Measurements from ENCODE around the gene KIDINS220.
A peak's percentile ranks its signal among the peaks of the same experiment; 100 is the strongest.

The KIDINS220 gene

DNA sequence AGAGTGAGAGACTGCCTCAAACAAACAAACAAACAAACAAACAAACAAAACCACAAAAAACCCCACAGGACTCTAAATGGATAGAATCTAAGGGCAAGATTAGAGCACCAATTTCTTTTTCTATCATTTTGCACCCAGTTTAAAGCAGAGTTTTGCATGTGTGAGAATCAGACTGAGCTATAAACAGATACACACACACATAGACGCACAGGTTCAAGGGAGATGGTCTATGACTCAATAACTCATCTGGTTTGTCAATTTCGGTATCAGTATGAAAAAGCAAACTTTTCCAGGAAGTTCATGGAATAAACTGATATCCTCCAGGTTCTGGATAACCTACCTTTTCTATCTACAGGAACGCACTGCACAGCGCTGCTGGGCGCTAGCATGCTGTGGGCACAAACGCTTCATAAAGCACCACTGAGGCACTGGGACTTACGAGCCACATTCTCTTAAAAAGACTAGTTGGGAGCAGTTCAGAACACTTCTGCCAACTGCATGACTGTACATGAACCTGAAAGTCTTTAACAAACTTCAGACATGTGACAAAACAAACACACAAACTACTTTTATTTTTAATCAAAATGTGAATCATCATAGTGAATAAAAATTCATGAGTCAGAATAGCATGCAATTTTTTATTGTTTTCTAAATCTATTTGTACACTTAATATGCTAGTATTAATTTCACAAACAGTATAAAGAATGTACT is 109.0 kb downstream of the KIDINS220 start:
- in situ Hi-C loops (cut with HindIII; ENCODE audit: low pct_ligation_motif_present, low pct_unique_long_range_greater_than_20kb, low sequenced_read_pairs), result no loop called here
- no peak for DNase-seq

DNA sequence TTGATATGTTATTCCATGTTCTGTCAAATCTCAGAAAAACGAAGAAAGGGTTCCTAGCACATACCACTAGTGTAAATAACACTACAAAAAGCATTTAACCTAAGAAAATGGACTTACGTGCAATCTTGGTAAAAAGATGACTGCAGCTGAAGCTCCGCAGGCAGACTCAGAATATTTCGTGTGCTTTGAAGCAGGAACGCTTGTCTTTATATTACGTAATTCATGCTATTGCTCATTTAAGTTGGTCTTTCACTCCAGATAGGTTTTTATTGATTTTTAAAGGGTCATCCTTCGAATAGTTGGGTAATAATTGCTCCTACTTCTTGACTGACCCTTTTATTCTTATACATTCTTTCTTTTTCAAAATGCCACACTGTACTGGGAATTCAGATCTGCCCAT is 111.6 kb downstream of the KIDINS220 start:
- in situ Hi-C loops (cut with HindIII; ENCODE audit: low pct_ligation_motif_present, low pct_unique_long_range_greater_than_20kb, low sequenced_read_pairs), result no loop called here
- DNase-seq, result no peak

DNA sequence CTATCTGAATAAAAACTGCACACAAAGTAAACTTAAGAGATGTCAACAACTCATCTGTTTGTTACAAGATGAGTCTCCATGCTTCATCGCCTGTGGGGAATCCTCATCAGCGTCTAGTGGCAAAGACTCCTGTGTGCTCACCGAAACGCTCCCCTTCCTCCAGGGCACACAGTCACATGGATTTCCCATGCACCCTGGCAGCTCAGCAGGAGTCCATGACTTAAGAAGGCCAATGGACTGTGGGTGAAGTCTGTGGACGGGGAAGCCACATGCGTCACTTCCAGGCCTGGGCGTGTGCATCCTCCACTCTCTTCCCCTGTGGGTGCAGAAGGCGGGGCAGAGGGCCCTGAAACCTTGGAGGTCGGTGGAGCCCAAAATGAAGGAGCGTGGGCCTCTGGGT is 114.4 kb downstream of the KIDINS220 start:
- in situ Hi-C loops (cut with HindIII; ENCODE audit: low pct_ligation_motif_present, low pct_unique_long_range_greater_than_20kb, low sequenced_read_pairs), result no loop called here
- no peak for DNase-seq

DNA sequence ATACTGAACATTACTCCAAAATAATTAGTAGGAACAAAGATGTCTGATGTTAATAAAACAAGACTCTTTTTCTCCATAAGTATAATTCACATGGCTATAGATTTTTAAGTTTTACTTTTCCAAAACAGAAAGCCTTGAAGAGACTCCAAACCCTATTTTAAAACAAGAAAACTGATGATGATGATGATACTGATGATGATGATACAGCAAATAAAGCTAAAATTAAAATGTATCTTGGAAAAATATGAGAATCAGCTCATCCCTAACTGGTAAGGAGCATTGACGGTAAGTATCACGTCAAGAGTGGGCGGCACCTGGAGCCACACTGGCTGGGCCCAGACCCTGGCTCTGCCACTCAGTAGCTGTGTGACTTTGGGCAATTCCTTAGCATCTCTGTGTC is 116.0 kb downstream of the KIDINS220 start:
- in situ Hi-C loops (cut with HindIII; ENCODE audit: low pct_ligation_motif_present, low pct_unique_long_range_greater_than_20kb, low sequenced_read_pairs), result no loop called here
- DNase-seq, result no peak

DNA sequence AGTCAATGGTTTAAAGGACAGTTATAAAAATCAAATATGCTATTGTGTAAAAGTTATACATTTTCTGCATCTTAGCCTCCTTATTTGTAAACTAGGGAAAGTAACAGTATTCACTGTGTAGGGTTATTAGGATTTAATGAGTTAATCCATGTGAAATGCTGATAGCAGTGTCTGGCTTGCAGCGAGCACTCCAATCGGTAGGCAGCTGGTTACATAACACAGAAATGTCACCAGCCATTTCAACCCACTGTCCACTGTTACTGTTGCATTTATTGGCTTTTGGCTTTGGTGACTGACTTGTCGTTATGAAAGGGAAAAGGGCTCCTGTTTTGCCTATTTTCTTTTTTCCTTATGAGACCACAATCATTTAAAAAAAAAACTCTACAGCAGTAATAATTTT is 116.7 kb downstream of the KIDINS220 start:
- in situ Hi-C loops (cut with HindIII; ENCODE audit: low pct_ligation_motif_present, low pct_unique_long_range_greater_than_20kb, low sequenced_read_pairs), result no loop called here
- DNase-seq, result no peak

DNA sequence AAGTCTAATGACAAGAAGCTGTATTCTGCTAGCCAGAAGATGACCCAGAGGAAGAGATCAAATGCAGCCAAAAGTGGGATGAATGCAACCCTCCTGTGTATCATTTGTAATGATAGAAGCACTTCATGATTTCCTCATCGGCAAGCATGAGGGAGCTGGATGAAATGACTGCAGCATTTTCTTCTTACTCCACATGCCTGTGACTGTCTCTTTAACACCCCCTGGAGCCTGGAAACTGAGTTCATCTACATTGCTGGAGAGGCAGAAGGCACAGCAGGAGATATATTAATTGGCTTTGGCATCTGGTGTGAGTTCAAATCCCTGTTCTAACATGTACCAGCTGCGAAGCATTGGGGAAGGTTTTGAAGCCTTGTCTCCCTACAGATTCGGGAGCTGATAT is 117.9 kb downstream of the KIDINS220 start:
- DNase-seq, result no peak
- in situ Hi-C loops (cut with HindIII; ENCODE audit: low pct_ligation_motif_present, low pct_unique_long_range_greater_than_20kb, low sequenced_read_pairs), result no loop called here

DNA sequence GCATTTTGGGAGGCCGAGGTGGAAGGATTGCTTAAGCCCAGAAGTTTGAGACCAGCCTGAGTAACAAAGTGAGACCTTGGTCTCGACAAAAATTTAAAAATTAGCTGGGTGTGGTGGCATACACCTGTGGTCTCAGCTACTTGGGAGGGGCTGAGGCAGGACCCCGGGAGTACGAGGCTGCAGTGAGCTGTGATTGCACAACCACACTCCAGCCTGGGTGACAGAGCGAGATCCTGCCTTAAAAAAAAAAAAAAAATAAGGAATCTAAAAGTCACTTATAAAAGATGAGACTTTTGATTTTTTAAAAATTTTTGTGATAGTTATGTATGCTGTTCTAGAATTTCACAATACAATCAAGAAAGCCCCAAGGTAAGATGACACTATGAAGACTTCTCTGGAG is 122.4 kb downstream of the KIDINS220 start:
- DNase-seq, result no peak
- in situ Hi-C loops (cut with HindIII; ENCODE audit: low pct_ligation_motif_present, low pct_unique_long_range_greater_than_20kb, low sequenced_read_pairs), result no loop called here

DNA sequence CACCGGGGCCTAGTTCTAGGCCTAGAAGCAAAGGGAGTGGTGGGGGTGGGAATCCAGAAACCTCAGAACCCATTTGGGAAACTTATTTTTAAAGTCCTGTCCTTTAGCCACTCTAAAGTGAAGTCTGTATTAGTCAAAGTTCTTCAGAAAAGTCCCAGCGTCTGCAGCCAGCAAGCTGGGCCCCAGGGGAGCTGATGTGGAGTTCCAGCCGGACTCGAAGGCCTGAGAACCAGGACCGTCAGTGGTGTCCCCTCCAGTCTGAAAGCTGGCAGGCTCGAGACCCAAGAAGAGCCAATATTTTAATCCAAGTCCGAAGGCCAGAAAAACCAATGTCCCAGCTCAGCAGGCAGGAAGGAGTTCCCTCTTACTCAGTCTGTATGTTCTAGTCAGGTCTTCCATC is 123.1 kb downstream of the KIDINS220 start:
- DNase-seq, result no peak
- in situ Hi-C loops (cut with HindIII; ENCODE audit: low pct_ligation_motif_present, low pct_unique_long_range_greater_than_20kb, low sequenced_read_pairs), result no loop called here

DNA sequence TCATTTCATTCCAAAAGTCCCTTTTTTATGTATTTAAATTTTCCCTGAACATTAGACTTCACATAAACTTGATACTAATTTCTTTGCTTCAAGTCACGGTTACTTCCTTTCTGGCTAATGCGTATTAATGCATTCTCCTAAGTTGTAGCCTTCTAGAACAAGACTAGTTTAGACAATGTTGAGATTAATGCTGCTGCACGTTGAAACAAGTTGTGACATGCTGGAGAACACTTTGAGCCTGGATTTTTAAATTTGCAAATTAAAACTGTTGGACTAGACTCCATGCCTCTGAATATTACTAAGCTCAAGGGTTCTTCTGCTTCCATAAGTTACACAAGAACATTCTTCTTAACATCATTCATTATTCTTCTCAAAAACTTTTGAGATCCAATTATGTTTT is 126.5 kb downstream of the KIDINS220 start:
- in situ Hi-C loops (cut with HindIII; ENCODE audit: low pct_ligation_motif_present, low pct_unique_long_range_greater_than_20kb, low sequenced_read_pairs), result no loop called here
- DNase-seq, result no peak

DNA sequence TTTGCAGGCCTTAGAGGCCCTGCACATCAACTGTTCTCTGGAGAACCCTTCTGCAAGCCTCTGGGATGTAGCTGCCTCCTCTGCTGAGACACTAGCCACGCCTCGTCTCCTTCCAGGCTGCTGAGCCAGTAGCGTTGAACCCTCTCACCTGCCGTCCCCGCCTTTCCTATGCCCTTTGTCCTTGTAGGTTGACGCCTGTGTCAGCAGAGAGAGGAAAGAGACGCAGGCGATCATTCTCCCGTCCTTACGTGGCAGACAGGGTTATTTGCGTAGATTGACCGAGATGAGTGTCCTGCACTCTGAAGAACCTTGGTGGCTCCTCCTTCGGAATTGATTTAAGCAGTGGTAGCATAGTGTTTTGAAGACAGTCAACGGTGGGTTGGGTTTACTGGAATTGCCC is 127.8 kb downstream of the KIDINS220 start:
- in situ Hi-C loops (cut with HindIII; ENCODE audit: low pct_ligation_motif_present, low pct_unique_long_range_greater_than_20kb, low sequenced_read_pairs), result no loop called here
- DNase-seq, result no peak

DNA sequence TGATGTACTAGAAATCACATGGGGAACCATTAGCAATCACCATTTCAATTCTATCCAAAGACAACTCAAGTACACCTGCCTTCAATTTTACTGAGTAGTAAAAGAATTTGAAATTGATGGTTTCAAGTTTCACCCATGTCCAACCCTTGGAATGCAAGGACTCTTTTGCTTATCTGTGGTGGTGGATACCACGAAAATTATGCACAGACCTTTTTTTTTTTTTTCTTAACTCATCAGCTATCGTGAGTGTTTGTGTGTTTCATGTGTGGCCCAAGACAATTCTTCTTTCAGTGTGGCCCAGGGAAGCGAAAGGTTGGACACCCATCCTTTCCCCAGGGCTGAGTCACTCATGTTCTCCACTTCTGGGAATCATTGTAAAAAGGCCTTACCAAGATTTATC is 132.5 kb downstream of the KIDINS220 start:
- in situ Hi-C loops (cut with HindIII; ENCODE audit: low pct_ligation_motif_present, low pct_unique_long_range_greater_than_20kb, low sequenced_read_pairs), result no loop called here
- DNase-seq, result no peak

DNA sequence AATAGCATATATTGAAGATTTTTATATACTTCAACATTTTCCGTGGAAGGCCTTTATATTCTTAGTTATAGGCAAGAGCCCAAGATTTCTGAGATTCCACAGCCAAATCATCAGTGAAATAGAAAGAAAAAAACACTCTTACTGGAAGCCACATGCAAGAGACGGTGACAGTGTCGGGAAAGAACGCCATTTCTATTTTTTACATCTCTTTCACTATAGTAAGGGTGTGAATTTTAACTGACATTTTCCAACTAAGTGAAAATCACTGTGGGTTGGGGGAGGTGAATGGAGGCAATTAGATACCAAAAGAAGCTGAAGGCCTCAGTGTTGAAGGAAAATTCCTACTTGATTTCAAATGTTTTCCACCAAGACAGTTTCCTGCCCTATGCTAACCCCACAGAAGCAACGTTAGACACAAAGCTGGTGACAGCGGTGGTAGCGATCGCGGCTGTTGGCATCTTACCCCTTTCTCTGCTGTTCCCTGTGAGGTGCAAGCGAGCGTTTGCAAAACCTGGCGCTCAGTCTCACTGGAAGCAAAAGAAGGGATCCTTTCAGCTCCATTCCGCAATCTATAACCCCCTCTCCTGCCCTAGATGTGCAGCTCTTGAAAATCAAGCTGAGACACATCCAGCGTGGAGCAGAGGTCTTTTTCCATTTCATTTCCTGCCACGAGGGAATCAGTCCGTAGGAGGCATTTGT is 135.6 kb downstream of the KIDINS220 start:
- in situ Hi-C loops (cut with HindIII; ENCODE audit: low pct_ligation_motif_present, low pct_unique_long_range_greater_than_20kb, low sequenced_read_pairs), result no loop called here
- no peak for DNase-seq

DNA sequence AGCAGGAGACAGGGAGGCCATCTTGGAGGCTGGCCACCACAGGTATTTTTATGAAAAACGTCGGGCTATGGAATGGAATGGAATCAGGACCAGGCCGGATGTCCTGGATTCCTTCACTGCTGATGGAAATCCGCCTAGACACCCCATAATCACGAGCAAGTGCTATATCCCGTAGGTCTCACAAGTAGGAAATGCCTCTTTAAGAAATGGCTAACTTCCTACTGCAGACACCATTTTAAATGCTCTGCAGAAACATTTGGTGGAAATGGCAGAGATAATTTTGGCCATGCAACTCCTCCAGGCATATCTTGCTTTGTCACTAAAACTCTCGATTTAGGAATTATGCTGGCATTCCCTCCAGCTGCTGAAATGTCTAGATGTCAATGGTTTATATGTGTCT is 137.6 kb downstream of the KIDINS220 start:
- in situ Hi-C loops (cut with HindIII; ENCODE audit: low pct_ligation_motif_present, low pct_unique_long_range_greater_than_20kb, low sequenced_read_pairs), result no loop called here

DNA sequence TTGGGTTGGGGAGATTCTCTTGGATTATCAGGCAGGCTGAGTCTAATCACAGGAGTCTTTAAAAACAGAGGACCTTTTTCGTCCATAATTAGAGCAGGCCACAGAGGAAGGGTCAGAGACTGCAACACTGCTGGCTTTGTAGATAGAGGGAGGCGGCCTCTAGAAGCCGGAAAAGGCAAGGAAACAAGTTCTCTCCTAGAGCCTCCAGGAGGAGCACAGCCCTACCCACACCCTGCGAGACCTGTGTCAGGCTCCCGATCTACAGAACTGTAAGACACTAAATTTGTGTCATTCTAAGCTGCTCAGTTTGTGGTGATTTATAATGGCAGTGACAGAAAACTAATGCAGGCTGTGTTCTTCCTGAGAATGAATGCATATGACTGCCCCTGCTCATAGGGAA is 140.2 kb downstream of the KIDINS220 start:
- in situ Hi-C loops (cut with HindIII; ENCODE audit: low pct_ligation_motif_present, low pct_unique_long_range_greater_than_20kb, low sequenced_read_pairs), result no loop called here

More for the DNA sequence above, 137.6 kb downstream of the KIDINS220 start:
- no peak for DNase-seq

DNA sequence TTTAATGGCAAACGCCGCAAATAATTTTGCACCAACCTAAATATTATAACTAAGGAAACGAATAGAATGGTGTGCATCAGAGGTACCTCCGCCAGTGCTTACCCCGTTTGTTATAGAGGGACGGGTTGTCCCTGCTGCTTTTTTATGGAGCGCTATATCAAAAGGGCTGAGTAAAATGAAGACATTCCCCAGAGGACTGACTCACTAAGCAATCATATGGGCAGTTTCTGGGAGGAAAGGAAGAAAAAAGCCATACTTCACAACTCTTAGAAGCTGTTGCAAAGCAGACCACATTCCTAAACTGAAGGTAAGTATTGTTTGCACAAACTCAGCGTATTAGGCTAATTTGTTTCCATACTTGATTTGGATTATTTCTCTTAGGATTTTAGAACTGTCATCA is 142.7 kb downstream of the KIDINS220 start:
- no peak for DNase-seq
- in situ Hi-C loops (cut with HindIII; ENCODE audit: low pct_ligation_motif_present, low pct_unique_long_range_greater_than_20kb, low sequenced_read_pairs), result no loop called here

More for the DNA sequence above, 140.2 kb downstream of the KIDINS220 start:
- DNase-seq, result no peak

DNA sequence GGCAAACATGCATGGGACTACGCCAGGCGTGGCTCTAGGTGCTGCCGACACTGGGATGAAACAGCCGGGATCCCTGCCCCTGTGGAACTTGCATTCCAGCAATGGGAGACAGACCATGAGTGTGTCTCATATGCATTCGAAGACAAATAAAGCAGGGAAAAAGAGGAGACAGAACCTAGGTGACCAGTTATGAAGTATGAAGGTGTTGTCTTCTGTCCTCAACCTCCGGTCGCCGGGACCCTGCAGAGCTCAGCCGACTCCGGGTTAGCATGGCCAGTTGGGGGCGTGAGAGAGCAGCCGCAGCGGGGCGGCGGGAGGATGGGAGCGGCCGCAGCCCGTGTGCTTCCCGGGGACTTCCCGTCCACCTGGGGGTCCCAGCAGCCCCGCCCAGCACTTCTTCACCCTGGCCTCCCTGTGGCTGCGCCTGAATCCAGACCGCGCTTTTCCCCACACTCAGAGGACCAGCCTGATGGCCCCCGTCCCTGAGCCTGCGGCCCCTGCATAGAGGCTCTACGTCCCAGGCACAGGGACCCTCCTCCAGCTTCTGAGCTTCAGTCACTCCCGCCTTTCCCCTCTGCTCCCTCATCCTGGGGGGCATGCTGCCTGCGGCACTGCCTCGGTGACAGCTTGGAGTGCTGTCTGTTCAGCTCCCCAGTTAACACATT is 144.1 kb downstream of the KIDINS220 start:
- in situ Hi-C loops (cut with HindIII; ENCODE audit: low pct_ligation_motif_present, low pct_unique_long_range_greater_than_20kb, low sequenced_read_pairs), result no loop called here
- DNase-seq, result peak; percentile 57

DNA sequence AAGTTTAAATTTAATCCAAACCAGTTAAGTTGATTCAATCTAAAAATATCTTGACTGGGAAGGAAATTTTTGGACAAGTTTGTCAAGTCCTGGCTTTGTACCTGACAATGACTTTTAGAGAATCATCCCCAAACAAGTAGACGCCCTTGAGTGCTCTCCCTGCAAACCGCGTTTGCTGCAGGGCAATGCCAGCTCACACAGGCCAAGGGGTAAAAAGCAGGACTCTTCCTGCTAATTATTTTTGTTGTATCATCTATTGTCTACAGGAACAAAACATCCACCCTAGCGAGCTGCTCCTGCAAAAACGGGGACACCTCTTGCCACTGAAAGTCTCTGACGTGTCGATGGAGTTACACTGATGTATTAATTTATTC is 144.6 kb downstream of the KIDINS220 start:
- DNase-seq, result no peak

DNA sequence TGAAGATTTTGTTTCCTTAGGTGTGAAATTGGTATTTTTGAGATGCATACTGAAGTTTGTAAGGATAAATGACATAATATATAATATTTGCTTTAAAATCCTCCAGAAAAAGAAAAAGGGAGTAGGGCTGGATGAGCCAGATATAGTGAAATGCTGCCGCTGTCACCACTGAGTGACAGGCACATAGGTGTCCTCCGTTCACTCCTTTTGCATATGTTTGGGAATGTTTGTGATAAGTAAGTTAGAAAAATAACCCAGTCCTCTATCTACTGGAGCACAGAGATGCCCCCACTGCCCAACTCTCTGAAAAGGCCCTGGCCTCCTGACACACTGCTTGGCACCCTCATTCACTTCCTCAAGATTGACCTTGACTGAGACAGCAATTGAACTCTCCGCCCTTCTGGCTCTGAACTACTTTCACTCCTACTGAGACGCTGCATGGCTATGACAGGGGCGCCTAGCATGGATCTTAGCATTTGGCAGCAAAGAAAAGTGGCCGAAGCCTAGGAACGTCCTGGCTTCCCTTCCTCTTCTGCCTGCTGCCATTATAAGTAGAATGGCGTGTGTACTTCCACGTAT is 145.5 kb downstream of the KIDINS220 start:
- in situ Hi-C loops (cut with HindIII; ENCODE audit: low pct_ligation_motif_present, low pct_unique_long_range_greater_than_20kb, low sequenced_read_pairs), result no loop called here
- DNase-seq, result no peak

More for the DNA sequence above, 144.6 kb downstream of the KIDINS220 start:
- in situ Hi-C loops (cut with HindIII; ENCODE audit: low pct_ligation_motif_present, low pct_unique_long_range_greater_than_20kb, low sequenced_read_pairs), result no loop called here

DNA sequence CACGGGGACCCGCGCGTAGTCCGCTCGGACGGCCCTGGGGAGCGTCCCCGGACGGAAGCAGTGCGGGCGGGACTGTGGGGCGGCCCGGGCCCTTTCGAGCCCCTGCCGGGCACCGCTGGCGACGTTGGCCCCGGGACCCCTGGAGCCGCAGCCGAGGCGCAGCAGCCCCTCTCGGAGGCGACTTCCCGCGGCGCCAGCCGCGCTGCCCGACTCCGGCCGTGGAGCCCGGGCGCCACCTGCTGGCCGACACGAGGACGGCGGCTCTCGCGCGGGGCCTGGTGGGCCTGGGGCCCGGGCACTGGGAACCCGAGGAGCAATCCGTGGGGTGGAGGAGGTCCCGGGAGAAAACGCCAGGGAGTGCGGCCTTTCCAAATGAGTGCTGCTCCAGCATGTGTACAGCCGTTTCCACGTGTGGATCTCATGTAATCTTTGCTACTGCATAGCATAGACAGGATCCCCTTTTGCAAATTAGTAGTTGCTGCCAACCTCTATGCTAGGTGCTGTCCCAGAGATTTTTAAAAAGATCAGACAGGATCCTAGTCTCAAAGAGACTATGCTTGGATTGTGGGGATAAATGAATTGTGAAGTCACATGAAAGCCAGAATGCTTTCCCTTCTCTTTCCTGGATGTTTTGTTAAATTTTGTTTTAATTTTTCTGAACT is 151.6 kb downstream of the KIDINS220 start:
- DNase-seq, result peak; percentile 62
- in situ Hi-C loops (cut with HindIII; ENCODE audit: low pct_ligation_motif_present, low pct_unique_long_range_greater_than_20kb, low sequenced_read_pairs), result no loop called here
